ENCODE data around the gene SPOCD1.

The SPOCD1 gene

GRCh38 chr1:31771891-31772668 lies 43.7 kb downstream of the SPOCD1 start:
- no peak for DNase-seq (ENCODE audit: low spot score)

DNA sequence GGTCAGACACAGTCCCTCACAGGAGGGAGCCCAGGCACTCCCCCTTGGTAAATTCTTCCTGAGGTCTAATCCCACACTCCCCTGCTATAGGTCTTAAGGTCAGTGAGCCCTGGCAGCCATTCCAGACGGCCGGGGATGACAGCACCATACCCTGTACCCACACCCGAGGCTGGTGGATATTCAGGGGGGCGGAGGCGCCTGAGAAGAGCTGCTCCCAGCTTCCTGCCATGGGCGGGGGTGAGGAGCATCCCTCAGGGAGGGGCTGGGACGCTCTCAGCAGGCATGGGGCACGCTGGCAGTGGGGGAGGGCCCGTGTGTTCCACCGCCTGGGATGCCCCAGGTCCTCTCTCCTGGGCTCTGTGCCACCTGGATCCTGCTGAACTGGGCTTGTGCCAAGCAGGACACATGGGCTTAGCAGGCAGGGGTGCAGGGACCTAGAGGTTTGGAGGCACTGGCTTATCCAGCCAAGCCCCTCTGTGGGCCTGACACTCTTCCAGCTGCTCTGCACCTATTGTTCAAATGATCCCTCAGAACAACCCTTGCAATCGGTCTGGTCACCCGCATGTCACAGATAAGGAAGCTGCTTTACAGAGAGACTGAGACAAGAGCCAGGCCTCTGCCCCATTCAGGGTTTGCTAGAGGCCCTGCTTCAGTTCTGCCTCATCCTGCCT lies 46.0 kb downstream of the SPOCD1 start:
- DNase-seq (ENCODE audit: low spot score), result no peak

GRCh38 chr1:31768939-31769704 lies 46.7 kb downstream of the SPOCD1 start:
- DNase-seq (ENCODE audit: low spot score), result no peak

- no peak for DNase-seq (ENCODE audit: low spot score)
Measured at GRCh38 chr1:31768407-31768907, 47.4 kb downstream of the SPOCD1 start.

- DNase-seq (ENCODE audit: low spot score), result no peak
Measured at GRCh38 chr1:31767225-31767624, 48.6 kb downstream of the SPOCD1 start.

DNA sequence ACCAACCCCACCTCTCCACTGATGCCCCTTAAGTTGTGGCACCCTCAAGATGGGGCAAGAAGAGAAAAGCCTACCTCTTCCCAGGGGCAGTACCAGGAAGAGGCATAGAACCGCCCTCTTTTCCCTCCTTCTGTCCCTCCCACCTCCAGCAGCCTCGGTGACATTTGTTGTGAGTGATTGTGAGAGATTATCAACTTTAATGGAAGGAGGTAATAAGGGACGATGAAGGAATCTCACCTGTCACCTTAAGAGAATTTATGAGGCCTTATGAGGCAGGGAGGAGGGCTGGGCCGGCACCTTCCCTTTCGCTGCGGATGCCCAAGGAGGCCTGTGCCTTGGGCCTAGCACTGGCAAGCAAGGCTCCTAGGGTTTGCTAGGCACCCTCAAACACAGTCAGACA lies 50.3 kb downstream of the SPOCD1 start:
- DNase-seq (ENCODE audit: low spot score), result no peak

- no peak for DNase-seq (ENCODE audit: low spot score)
Measured at GRCh38 chr1:31765041-31765467, 50.8 kb downstream of the SPOCD1 start.

GRCh38 chr1:31764312-31765040 lies 51.3 kb downstream of the SPOCD1 start, which contains the start of gene ADGRB2:
TSS of gene ADGRB2 (minus strand) at chr1:31764340. CDS start at chr1:31757221, 7,119 bp downstream.
- peak; percentile 40 for DNase-seq (ENCODE audit: low spot score)

- no peak for DNase-seq (ENCODE audit: low spot score)
Measured at GRCh38 chr1:31763671-31764311, 52.0 kb downstream of the SPOCD1 start.

- DNase-seq (ENCODE audit: low spot score), result peak; percentile 71
Measured at GRCh38 chr1:31762726-31763670, 52.8 kb downstream of the SPOCD1 start.

DNA sequence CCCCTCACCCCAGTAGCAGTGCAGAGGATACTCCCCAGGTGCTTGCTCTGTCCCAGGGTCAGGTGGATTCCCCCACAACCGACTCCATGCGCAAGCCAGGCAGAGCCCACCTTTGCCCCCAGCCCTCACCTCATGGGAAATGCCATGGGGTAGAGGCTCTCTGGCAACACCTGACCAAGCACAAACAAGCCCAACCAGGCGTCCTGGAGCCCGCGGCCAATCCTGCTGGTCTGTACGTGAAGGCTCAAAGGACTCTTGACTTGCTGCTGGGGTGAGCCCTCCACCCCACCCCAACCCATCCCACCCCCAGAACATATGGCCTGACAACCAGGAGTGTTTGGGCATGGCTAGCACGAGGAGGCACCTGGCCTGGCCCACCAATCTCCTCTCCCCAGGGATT lies 53.5 kb downstream of the SPOCD1 start:
- DNase-seq (ENCODE audit: low spot score), result no peak

- DNase-seq (ENCODE audit: low spot score), result peak; percentile 27
Measured at GRCh38 chr1:31761883-31762282, 53.9 kb downstream of the SPOCD1 start.

- DNase-seq (ENCODE audit: low spot score), result peak; percentile 91
Measured at GRCh38 chr1:31760471-31761470, 55.1 kb downstream of the SPOCD1 start.

- peak; percentile 35 for DNase-seq (ENCODE audit: low spot score)
Measured at GRCh38 chr1:31759298-31760023, 56.4 kb downstream of the SPOCD1 start.

DNA sequence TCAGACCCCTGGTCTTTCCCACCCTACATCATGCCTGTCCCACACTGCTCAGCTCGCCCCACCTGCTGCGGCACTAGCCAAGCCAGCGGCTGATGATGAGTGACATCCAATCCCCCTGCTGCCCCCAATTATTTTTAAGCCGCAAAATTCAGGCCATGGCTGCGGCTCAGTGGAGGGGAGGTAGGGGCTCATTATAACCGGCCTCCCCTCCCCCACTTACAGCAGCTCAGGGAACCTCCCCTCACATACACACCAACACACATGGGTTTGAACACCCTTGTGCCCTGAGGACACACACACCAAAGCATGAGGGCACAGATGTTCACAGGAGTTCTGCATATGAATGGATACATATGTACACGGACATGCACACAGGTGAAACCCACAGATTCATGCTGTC lies 57.0 kb downstream of the SPOCD1 start:
- no peak for DNase-seq (ENCODE audit: low spot score)

DNA sequence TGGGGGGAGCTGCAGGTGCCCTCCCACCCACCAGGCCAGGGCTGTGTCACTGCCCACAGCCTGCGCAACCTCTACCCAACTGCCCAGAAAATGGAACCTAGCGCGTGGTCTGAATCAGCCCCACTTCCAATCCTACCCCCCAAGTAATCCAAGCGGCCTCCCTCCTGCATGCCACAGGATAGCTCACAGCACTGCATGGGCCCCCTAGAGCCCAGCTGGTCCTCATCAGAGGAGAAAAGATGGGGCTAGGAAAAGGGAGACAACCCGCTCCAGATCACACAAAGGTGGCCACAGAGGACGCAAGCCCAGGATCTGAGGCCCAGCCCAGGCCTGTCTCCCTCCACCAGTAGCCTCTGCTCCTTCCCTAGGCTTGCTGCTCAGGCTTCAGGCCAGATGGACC lies 57.8 kb downstream of the SPOCD1 start:
- DNase-seq (ENCODE audit: low spot score), result no peak

DNA sequence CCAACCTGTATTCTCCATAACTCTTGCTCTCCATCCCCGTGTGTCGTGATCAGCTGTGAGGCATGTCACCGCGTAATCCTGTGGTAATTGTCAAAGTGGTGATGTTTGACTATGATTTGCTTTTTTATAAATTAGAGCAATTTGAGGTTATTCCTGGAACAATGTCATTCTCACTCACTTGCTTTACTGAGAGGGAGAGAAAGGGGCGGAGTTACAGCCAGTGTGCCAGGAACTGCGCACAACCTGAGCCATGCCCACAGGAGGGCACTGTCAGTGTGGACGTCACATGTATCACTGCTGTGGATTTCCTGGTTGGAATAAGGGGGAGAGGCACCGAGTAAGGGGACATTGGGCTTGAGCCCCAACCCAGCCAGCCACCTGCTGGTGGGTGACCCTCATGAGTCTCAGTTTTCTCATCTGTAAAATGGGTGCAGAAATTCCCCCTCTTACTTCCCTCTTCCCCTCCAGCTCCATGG lies 58.6 kb downstream of the SPOCD1 start:
- DNase-seq (ENCODE audit: low spot score), result no peak

- no peak for DNase-seq (ENCODE audit: low spot score)
Measured at GRCh38 chr1:31756578-31756977, 59.2 kb downstream of the SPOCD1 start.
